Stimulated activated CD8-positive, alpha-beta memory T cell treated with anti-CD3 and anti-CD28 coated beads, Interleukin-15, amount 100 ng/mL, for 1 hour (primary cell): ENCODE measurements around the gene FUT9.
"Not testable (repeated sequence)": the region's sequence is repeated elsewhere in the genome, so short reads cannot be mapped to it uniquely, and the experiment has no call there.

ENCODE experiments used
- DNase-seq: peaks from one replicate; pipeline ENCODE4 v3.0.0-alpha.2; 2020; ENCODE audit warnings: low read depth

The FUT9 gene

DNA sequence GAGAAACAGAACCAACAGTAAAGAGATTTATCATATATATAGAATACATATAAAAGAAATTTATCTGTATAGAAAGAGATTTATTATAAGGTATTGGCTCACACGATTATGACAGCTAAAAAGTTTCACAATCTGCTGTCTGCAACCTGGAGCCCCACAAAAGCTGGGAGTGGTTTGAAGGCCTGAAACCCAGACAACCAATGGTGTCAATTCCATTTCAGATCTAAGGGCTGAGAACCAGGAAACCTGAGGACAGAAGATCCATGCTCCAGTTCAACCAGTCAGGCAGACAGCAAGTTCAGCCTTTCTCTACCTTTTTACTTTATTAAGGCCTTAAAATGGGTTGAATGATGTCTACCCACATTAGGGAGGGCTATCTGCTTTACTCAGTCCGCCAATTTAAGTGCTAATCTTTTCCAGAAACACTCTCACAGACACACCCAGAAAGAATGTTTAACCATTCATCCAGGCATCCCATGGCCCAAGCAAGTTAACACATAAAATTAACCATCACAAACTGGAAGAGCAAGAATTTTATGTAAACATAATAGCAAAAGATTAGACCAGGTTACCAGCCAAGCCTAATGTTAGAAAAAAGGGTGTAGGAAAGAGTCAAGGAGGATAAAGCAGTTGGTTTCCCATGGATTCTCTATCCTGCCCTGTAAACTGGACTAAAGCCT is 170.9 kb downstream of the FUT9 start:
- DNase-seq, result no peak

GRCh38 chr6:96194675-96195074 is 178.9 kb downstream of the FUT9 start:
- no peak for DNase-seq

DNA sequence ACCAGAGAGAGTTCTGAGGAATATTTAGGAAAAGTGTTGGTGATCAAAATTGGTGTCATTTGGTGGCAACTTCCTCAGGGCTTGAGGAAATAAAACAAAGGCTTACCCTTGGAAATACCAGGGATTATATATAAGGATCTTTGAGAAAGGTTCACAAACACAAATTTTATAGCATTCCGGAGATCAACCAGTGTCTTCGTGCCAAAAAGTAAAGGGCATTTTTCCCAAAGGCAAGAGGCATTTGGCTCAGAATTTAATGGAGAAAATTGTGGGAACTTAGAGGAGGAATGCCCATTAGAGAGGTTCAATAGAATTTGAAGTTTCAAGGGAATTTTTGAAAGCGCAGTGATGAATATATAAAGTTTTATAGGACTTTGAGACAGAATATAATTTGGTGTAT is 179.5 kb downstream of the FUT9 start:
- no peak for DNase-seq

- DNase-seq, result no peak
Observed at GRCh38 chr6:96196633-96197032, 180.9 kb downstream of the FUT9 start.

- DNase-seq, result no peak
Observed at GRCh38 chr6:96197241-96197640, 181.5 kb downstream of the FUT9 start.

- DNase-seq, result no peak
Observed at GRCh38 chr6:96202571-96202970, 186.8 kb downstream of the FUT9 start.

DNA sequence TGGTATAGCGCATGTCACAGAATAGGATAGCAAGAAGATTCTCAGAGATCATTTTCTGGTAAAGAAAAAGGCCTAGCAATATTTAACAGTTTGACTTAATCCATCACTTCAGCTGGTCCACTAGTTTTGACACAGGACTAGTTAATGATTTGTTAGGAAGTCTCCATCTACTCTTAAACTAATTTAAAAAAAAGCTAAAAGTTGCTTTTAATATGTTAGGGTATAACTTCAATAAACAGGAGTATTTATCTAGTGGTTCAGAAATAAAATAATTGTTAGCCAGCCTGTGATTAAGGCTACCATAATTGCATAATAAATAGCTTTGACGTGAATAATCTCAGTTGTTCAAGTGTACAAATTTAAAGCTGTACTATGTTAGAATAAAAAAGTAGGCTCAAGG is 195.6 kb downstream of the FUT9 start:
- DNase-seq, result no peak

- DNase-seq, result no peak
Observed at GRCh38 chr6:96212066-96212465, 196.3 kb downstream of the FUT9 start.

- no peak for DNase-seq
Observed at GRCh38 chr6:96213784-96214183, 198.0 kb downstream of the FUT9 start.

DNA sequence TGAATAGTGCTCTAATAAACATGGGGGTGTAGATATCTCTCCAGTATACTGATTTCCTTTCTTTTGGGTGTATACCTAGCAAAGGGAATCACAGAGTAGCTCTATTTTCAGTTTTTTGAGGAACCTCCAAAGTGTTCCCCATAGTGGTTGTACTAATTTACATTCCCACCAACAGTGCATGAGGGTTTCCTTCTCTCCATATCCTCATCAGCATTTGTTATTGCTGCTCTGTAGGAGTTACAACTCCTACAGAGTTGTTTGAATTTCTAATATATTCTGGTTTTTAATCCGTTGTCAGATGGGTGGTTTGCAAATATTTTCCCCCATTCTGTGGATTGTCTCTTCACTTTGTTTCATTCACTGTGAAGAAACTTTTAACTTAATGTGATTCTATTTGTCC is 207.9 kb downstream of the FUT9 start:
- no peak for DNase-seq

- no peak for DNase-seq
Observed at GRCh38 chr6:96227135-96227534, 211.4 kb downstream of the FUT9 start.

DNA sequence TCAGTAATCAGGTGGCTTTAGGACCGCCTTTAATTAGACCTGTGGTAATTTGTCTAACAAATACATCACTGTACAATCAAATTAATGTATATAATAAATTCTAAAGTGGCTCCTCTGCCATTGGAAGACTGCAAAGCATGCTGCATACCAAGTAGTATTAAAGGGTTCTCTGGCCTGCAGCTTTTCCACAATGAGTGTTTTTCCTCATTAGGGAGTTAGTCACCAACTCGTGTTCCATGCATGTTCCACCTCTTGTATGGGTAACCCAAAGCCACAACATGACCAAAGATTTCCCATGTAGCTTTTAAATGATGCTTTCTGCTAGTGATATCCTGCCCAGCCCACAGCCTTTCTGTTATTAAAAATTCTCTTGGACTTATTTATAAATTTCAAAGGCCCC is 218.7 kb downstream of the FUT9 start:
- no peak for DNase-seq

DNA sequence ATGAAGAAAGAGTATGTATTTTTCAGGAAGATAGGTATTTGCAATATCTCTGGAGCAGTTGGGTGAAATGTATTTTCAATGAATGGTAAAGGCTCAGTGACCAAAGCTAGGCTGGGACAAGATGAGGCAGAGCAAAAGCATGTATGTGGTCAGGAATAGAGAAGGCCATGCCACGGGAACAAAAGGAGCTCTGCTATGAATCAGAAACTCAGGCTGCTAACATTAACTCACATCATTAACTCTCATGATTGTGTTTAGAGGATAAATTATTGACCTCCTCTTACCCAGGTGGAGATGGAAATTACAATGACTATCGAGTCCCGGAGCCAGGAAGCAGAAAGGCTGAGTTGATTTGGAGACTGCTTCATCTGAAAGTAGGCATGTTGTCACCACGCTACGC is 220.2 kb downstream of the FUT9 start:
- no peak for DNase-seq

DNA sequence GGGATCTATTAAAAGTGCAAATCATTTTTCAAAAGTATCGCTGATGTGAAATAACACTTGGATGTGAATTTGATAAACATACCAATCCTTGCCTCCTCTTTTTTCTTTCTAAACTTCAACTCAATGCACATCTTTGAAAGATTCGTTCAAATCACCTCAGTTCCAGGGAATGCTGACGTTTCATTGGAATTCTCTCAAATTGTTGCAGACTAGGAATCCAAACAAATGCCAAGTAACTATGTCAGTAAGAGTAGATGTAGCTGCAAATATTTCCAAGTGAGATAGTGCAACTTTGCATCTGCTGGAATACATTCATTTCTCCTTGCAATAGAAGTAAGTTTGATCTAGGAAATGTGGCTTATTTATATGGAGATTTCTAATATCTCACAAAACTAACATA is 220.7 kb downstream of the FUT9 start:
- no peak for DNase-seq

- no peak for DNase-seq
Observed at GRCh38 chr6:96237638-96238347, 222.0 kb downstream of the FUT9 start.

DNA sequence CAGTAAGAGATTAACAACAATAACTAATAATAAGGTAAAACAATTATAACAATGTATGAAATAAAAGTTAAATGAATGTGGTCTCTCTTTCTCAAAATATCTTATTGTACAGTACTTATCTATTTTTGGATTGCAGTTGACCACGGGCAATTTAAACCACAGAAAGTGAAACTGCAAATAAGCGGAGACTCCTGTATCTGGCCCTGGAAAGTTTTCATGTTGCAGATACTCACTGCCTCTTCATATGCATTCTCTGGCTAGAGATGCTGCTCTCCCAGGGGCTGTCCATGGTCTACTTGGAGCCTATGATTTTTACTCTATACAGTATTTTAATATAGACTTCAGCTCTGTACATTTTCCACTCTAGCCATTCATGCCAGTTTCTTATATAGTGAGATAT is 230.8 kb downstream of the FUT9 start:
- DNase-seq, result no peak

GRCh38 chr6:96249755-96250154 is 234.0 kb downstream of the FUT9 start:
- no peak for DNase-seq

GRCh38 chr6:96257751-96258150 is 242.0 kb downstream of the FUT9 start:
- no peak for DNase-seq

DNA sequence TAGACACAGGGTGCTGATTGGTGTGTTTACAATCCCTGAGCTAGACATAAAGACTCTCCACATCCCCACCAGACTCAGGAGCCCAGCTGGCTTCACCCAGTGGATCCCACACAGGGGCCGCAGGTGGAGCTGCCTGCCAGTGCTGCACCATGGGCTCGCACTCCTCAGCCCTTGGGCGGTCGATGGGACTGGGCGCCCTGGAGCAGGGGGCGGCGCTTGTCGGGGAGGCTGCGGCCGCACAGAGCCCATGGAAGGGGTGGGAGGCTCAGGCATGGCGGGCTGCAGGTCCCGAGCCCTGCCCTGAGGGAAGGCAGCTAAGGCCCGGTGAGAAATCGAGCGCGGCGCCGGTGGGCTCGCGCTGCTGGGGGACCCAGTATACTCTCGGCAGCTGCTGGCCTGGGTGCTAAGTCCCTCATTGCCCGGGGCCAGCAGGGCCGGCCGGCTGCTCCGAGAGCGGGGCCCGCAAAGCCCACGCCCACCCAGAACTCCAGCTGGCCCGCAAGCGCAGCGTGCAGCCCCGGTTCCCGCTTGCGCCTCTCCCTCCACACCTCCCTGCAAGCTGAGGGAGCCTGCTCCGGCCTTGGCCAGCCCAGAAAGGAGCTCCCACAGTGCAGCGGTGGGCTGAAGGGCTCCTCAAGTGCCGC is 245.1 kb downstream of the FUT9 start:
- not testable (repeated sequence) for DNase-seq
